K562 (cell line): ENCODE measurements around the gene LZTFL1. TPM values are rescaled to one million over a fixed set of nuclear protein-coding genes. Genes with fewer than 3 reads are reported as not detected.

Experiments
- ARID2 ChIP-seq: fragments of 450-650 bp; IDR thresholded peaks from 2 replicates; pipeline ENCODE4 v1.6.1; 2017; ENCODE audit warnings: antibody characterized with exemption, mild to moderate bottlenecking
- BHLHE40 ChIP-seq: IDR thresholded peaks from 2 replicates; pipeline ENCODE4 v1.6.1; 2011; ENCODE audit warnings: low read length, improper control_type of control experiment
- CBFA2T2 ChIP-seq: fragments of 450-650 bp; conservative IDR thresholded peaks from 2 replicates; pipeline ENCODE4 v1.6.1; 2017; ENCODE audit warnings: mild to moderate bottlenecking
- DPF2 ChIP-seq: fragments of 450-650 bp; IDR thresholded peaks from 2 replicates; pipeline ENCODE4 v1.6.1; 2016
- FOXA3 ChIP-seq, 2 experiments: fragments of 450-650 bp in 1 of 2; sonication (generic) in 1 of 2; formaldehyde crosslinking; IDR thresholded peaks in 1 of 2; conservative IDR thresholded peaks in 1 of 2; 2 replicates each; pipeline versions ENCODE4 v1.4.0 to v1.8.0; 2020 to 2022; ENCODE audit warnings: mild to moderate bottlenecking in 2 of 2, missing genetic modification reagents in 1 of 2
- JUND ChIP-seq, 2 experiments: IDR thresholded peaks; 2 replicates in 1 of 2; 3 replicates in 1 of 2; pipeline ENCODE4 v1.6.1; 2011; ENCODE audit warnings: borderline replicate concordance in 2 of 2, low read depth in 2 of 2, low read length in 2 of 2, improper control_type of control experiment in 1 of 2, missing biosample characterization in 1 of 2, missing genetic modification characterization in 1 of 2, missing genetic modification reagents in 1 of 2
- LEF1 ChIP-seq: fragments of 450-650 bp; IDR thresholded peaks from 2 replicates; pipeline ENCODE4 v1.6.1; 2016; ENCODE audit warnings: mild to moderate bottlenecking
- MTA1 ChIP-seq: fragments of 450-650 bp; IDR thresholded peaks from 2 replicates; pipeline ENCODE4 v1.6.1; 2017; ENCODE audit warnings: borderline replicate concordance
- MYC ChIP-seq, 2 experiments: fragments of 250-450 bp in 1 of 2; sonication (Bioruptor Pico) in 1 of 2; IDR thresholded peaks; 2 replicates each; pipeline versions ENCODE4 v1.5.1 to v1.6.1; 2012 to 2021; ENCODE audit warnings: low read depth in 2 of 2, borderline replicate concordance in 1 of 2, improper control_type of control experiment in 1 of 2, low read length in 1 of 2, mild to moderate bottlenecking in 1 of 2, moderate library complexity in 1 of 2
- NCOR1 ChIP-seq: fragments of 450-650 bp; IDR thresholded peaks from 2 replicates; pipeline ENCODE4 v1.6.1; 2016; ENCODE audit warnings: mild to moderate bottlenecking, moderate library complexity
- NFE2L1 ChIP-seq: fragments of 450-650 bp; IDR thresholded peaks from 2 replicates; pipeline ENCODE4 v1.6.1; 2016; ENCODE audit warnings: missing genetic modification characterization, low read depth, mild to moderate bottlenecking, missing compliant biosample characterization, moderate library complexity, borderline replicate concordance
- POLR3A ChIP-seq: IDR thresholded peaks from 2 replicates; pipeline ENCODE4 v1.6.1; 2011; ENCODE audit warnings: borderline replicate concordance, mild to moderate bottlenecking, moderate library complexity; ENCODE audit not compliant: insufficient read length, insufficient read depth; ENCODE audit errors: extremely low read depth
- SMAD4 ChIP-seq: fragments of 250-450 bp; sonication (Bioruptor Pico); conservative IDR thresholded peaks from 2 replicates; pipeline ENCODE4 v1.8.0; 2021; ENCODE audit warnings: inconsistent platforms, mild to moderate bottlenecking, moderate library complexity
- TCF3 ChIP-seq: sonication (generic); formaldehyde crosslinking; IDR thresholded peaks from 2 replicates; pipeline ENCODE4 v1.4.0; 2020; ENCODE audit warnings: mild to moderate bottlenecking, missing genetic modification reagents
- TEAD2 ChIP-seq: fragments of 450-650 bp; IDR thresholded peaks from 2 replicates; pipeline ENCODE4 v1.6.1; 2016; ENCODE audit warnings: missing genetic modification characterization, control low read depth, missing compliant biosample characterization
- TEAD4 ChIP-seq, 2 experiments: sonication (generic) in 1 of 2; formaldehyde crosslinking in 1 of 2; IDR thresholded peaks; 2 replicates each; pipeline versions ENCODE4 v1.6.1 to v1.8.0; 2012 to 2022; ENCODE audit warnings: borderline replicate concordance in 1 of 2, inconsistent platforms in 1 of 2, low read length in 1 of 2, mild to moderate bottlenecking in 1 of 2, missing genetic modification reagents in 1 of 2
- TRIM28 ChIP-seq: fragments of 450-650 bp; IDR thresholded peaks from 2 replicates; pipeline ENCODE4 v1.6.1; 2017
- XRCC5 ChIP-seq: fragments of 200-400 bp; formaldehyde crosslinking; IDR thresholded peaks from 2 replicates; pipeline ENCODE4 v1.6.1; 2017; ENCODE audit warnings: low read depth, mild to moderate bottlenecking, low read length
- ZFX ChIP-seq: sonication (generic); formaldehyde crosslinking; IDR thresholded peaks from 2 replicates; pipeline ENCODE4 v1.8.0; 2022; ENCODE audit warnings: mild to moderate bottlenecking, missing genetic modification reagents, moderate library complexity
- ZNF217 ChIP-seq: sonication (generic); formaldehyde crosslinking; IDR thresholded peaks from 2 replicates; pipeline ENCODE4 v1.8.0; 2022; ENCODE audit warnings: mild to moderate bottlenecking, missing genetic modification reagents
- polyA plus RNA-seq, 8 experiments: library from polyadenylated mRNA; depleted of rRNA in 4 of 8; stranded (reverse) in 5 of 8; unstranded in 3 of 8; fragments of >200 nt; fragmentation: Nextera tagmentation in 2 of 8; fragmentation: Illumina TruSeq in 1 of 8; extraction: Ambion mirVana in 2 of 8; extraction: Trizol in 1 of 8; gene quantifications; 2 replicates each; pipeline versions ENCODE4 v1.2.1 to v1.2.3, GENCODE V29; 2011 to 2014; ENCODE audit warnings: inconsistent platforms in 1 of 8, missing spikeins in 1 of 8
- total RNA-seq, 7 experiments: library from RNA; depleted of rRNA in 6 of 7; stranded (reverse); fragments of >200 nt in 6 of 7; fragmentation: Illumina TruSeq in 2 of 7; extraction: Trizol in 2 of 7; gene quantifications; 2 replicates each; pipeline versions ENCODE4 v1.2.1 to v1.2.3, GENCODE V29; 2011 to 2021; ENCODE audit warnings: low replicate concordance in 1 of 7
- TF ChIP-seq, protein P1 (sequence below): sonication (generic); formaldehyde crosslinking; IDR thresholded peaks from 2 replicates; pipeline ENCODE4 v1.5.0; 2020; ENCODE audit warnings: missing genetic modification reagents
- TF ChIP-seq, protein P2 (sequence below): sonication (generic); formaldehyde crosslinking; IDR thresholded peaks from 2 replicates; pipeline ENCODE4 v1.8.0; 2022; ENCODE audit warnings: mild to moderate bottlenecking, missing genetic modification reagents

LZTFL1 gene
- total and polyA plus RNA-seq, 9 of the 15 experiments (the other 6 are each of a cell fraction or from before 2014, with no cell fraction given) = 10.7 to 33.7 (median 15.3) TPM

DNA sequence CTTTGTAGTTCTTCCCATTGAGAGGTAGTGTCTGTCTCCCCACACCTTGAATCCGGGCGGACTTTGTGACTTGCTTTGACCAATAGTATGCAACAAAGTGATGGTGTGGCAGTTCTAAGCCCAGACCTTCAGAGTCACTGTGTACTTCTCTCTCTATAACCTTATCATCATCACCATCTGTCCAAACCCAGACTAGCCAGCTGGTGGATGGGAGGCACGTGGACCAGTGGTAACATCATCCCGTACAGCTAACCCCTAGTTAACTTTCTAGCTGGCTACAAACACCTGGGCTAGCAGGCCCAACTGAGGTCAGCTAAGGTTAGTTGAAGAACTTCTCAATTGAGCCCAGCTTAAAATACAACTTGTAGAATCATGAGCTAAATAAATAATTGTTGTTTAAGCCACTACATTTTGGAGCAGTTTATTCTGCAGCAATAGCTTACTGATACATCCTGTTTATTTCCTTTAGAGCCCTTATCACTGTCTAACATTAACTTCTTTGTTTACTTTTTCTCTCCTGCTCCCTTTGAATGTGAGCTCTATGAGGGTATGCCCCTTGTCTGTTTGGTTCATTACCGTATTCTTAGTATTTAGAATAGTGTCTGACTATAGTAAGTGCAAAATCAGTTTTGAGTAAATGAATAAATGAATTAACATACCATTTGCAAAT lies 32.9 kb upstream of the LZTFL1 start (continued):
- TF ChIP-seq, protein P1, sequence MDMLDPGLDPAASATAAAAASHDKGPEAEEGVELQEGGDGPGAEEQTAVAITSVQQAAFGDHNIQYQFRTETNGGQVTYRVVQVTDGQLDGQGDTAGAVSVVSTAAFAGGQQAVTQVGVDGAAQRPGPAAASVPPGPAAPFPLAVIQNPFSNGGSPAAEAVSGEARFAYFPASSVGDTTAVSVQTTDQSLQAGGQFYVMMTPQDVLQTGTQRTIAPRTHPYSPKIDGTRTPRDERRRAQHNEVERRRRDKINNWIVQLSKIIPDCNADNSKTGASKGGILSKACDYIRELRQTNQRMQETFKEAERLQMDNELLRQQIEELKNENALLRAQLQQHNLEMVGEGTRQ = peak; percentile 47; the same call in 1 of the 2 replicates
- TF ChIP-seq ZNF217 (CRISPR knock-in tag) = no peak
- TF ChIP-seq MYC (IDR thresholded peaks at IDR 0.05; ENCODE audit: low read depth, low read length) = 0 out of 2 replicates have a peak, but pooled peaks have one; percentile 42
- TF ChIP-seq MYC (CRISPR knock-in tag; IDR thresholded peaks at IDR 0.05; ENCODE audit: borderline replicate concordance, low read depth) = no peak
- peak; percentile 47 for TF ChIP-seq NCOR1
- no peak for TF ChIP-seq TEAD2 (tag)
- peak; percentile 73 for TF ChIP-seq CBFA2T2
- TF ChIP-seq DPF2 = peak; percentile 40; the same call in 1 of the 2 replicates
- TF ChIP-seq ARID2 = no peak
- TF ChIP-seq SMAD4 (CRISPR knock-in tag) = peak; percentile 77
- TF ChIP-seq TCF3 = peak; percentile 57
- TF ChIP-seq NFE2L1 (tag) = no peak
- peak; percentile 64 for TF ChIP-seq TEAD4 (IDR thresholded peaks at IDR 0.05; ENCODE audit: low read length)
- TF ChIP-seq TEAD4 (CRISPR knock-in tag; IDR thresholded peaks at IDR 0.05; ENCODE audit: borderline replicate concordance) = no peak
- 0 out of 2 replicates have a peak, but pooled peaks have one; percentile 19 for TF ChIP-seq LEF1
- no peak for TF ChIP-seq MTA1
- TF ChIP-seq FOXA3 (CRISPR knock-in tag; conservative IDR thresholded peaks at IDR 0.05 in 1 of 2, IDR thresholded peaks at IDR 0.05 in 1 of 2) = peak in 1 of 2 experiments; percentile 81; a peak in 2 of 4 replicates
- TF ChIP-seq ZFX (CRISPR knock-in tag) = peak; percentile 51
- no peak for TF ChIP-seq XRCC5
- TF ChIP-seq TRIM28 = peak; percentile 63; the same call in 1 of the 2 replicates
- no peak for TF ChIP-seq POLR3A
- TF ChIP-seq JUND (IDR thresholded peaks at IDR 0.05; ENCODE audit: borderline replicate concordance, low read depth, low read length) = 0 out of 2 replicates have a peak, but pooled peaks have one; percentile 15
- peak; percentile 50; the same call in 1 of the 3 replicates for TF ChIP-seq JUND (tag; IDR thresholded peaks at IDR 0.05; ENCODE audit: borderline replicate concordance, low read depth, low read length)
- TF ChIP-seq, protein P2, sequence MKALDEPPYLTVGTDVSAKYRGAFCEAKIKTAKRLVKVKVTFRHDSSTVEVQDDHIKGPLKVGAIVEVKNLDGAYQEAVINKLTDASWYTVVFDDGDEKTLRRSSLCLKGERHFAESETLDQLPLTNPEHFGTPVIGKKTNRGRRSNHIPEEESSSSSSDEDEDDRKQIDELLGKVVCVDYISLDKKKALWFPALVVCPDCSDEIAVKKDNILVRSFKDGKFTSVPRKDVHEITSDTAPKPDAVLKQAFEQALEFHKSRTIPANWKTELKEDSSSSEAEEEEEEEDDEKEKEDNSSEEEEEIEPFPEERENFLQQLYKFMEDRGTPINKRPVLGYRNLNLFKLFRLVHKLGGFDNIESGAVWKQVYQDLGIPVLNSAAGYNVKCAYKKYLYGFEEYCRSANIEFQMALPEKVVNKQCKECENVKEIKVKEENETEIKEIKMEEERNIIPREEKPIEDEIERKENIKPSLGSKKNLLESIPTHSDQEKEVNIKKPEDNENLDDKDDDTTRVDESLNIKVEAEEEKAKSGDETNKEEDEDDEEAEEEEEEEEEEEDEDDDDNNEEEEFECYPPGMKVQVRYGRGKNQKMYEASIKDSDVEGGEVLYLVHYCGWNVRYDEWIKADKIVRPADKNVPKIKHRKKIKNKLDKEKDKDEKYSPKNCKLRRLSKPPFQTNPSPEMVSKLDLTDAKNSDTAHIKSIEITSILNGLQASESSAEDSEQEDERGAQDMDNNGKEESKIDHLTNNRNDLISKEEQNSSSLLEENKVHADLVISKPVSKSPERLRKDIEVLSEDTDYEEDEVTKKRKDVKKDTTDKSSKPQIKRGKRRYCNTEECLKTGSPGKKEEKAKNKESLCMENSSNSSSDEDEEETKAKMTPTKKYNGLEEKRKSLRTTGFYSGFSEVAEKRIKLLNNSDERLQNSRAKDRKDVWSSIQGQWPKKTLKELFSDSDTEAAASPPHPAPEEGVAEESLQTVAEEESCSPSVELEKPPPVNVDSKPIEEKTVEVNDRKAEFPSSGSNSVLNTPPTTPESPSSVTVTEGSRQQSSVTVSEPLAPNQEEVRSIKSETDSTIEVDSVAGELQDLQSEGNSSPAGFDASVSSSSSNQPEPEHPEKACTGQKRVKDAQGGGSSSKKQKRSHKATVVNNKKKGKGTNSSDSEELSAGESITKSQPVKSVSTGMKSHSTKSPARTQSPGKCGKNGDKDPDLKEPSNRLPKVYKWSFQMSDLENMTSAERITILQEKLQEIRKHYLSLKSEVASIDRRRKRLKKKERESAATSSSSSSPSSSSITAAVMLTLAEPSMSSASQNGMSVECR (CRISPR knock-in tag) = no peak
- peak; percentile 76; the same call in 1 of the 2 replicates for TF ChIP-seq BHLHE40
